ENCODE measurements around the gene PAQR7. TPM values are rescaled to one million over a fixed set of nuclear protein-coding genes. Genes with fewer than 3 reads are reported as not detected.

PAQR7 gene
- total RNA-seq, 1 donor from 2014 or later = 4.6 TPM

- Mint-ChIP-seq H3K4me1 (peaks cover 3% of the 10 kb centered on the region), H3K27me3 (no peaks in the 10 kb centered on the region), H3K4me3 (no peak overlapping the region), H3K9me3 (no peaks in the 10 kb centered on the region), H3K27ac (no peak overlapping the region), H3K36me3 (ENCODE audit: low read depth) (no peaks in the 10 kb centered on the region)
- CTCF ChIA-PET = no interaction called here
- ATAC-seq (ENCODE audit: low read depth) = no peak
- no peak for TF ChIP-seq CTCF (IDR thresholded peaks at IDR 0.05)
- POLR2A ChIA-PET = no interaction called here
- intact Hi-C loops (cut with micrococcal nuclease) = no loop called here
- no peak for DNase-seq
Measured at GRCh38 chr1:25890239-25891034, 14.9 kb upstream of the PAQR7 start.

GRCh38 chr1:25889470-25889869 is 14.0 kb upstream of the PAQR7 start:
- DNase-seq = no peak
- Mint-ChIP-seq H3K27me3 (no peaks in the 10 kb centered on the region), H3K4me3 (no peak overlapping the region), H3K9me3 (no peaks in the 10 kb centered on the region), H3K36me3 (ENCODE audit: low read depth) (no peaks in the 10 kb centered on the region), H3K4me1 (no peaks in the 10 kb centered on the region), H3K27ac (no peak overlapping the region)
- ChIA-PET POLR2A (no interaction called here), CTCF (no interaction called here)
- ATAC-seq (ENCODE audit: low read depth) = no peak
- no peak for TF ChIP-seq CTCF (IDR thresholded peaks at IDR 0.05)
- intact Hi-C loops (cut with micrococcal nuclease) = no loop called here

- intact Hi-C loops (cut with micrococcal nuclease) = no loop called here
- no peaks in the 10 kb centered on the region for H3K9me3 Mint-ChIP-seq
- ChIA-PET CTCF (no interaction called here), POLR2A (no interaction called here)
- no peaks in the 10 kb centered on the region for H3K36me3 Mint-ChIP-seq (ENCODE audit: low read depth)
- no peak overlapping the region for H3K27ac Mint-ChIP-seq
- DNase-seq (no peak), ATAC-seq (ENCODE audit: low read depth) (no peak)
- H3K27me3 Mint-ChIP-seq = no peaks in the 10 kb centered on the region
- TF ChIP-seq CTCF (IDR thresholded peaks at IDR 0.05) = no peak
- no peak overlapping the region for H3K4me3 Mint-ChIP-seq
- H3K4me1 Mint-ChIP-seq = no peaks in the 10 kb centered on the region
Measured at GRCh38 chr1:25888426-25888987, 13.0 kb upstream of the PAQR7 start.

GRCh38 chr1:25885602-25886001 is 10.1 kb upstream of the PAQR7 start:
- intact Hi-C loops (cut with micrococcal nuclease) = no loop called here
- H3K9me3 Mint-ChIP-seq = no peaks in the 10 kb centered on the region
- no peak for TF ChIP-seq CTCF (IDR thresholded peaks at IDR 0.05)
- ChIA-PET POLR2A (no interaction called here), CTCF (no interaction called here)
- no peaks in the 10 kb centered on the region for H3K27me3 Mint-ChIP-seq
- no peaks in the 10 kb centered on the region for H3K4me1 Mint-ChIP-seq
- H3K4me3 Mint-ChIP-seq = no peak overlapping the region
- H3K27ac Mint-ChIP-seq = no peak overlapping the region
- no peaks in the 10 kb centered on the region for H3K36me3 Mint-ChIP-seq (ENCODE audit: low read depth)
- ATAC-seq (ENCODE audit: low read depth) (no peak), DNase-seq (no peak)

GRCh38 chr1:25881266-25881665 is 5.8 kb upstream of the PAQR7 start:
- POLR2A ChIA-PET = no interaction called here
- Mint-ChIP-seq H3K4me3 (no peak overlapping the region), H3K27ac (no peak overlapping the region), H3K36me3 (ENCODE audit: low read depth) (no peaks in the 10 kb centered on the region), H3K27me3 (no peaks in the 10 kb centered on the region), H3K9me3 (no peaks in the 10 kb centered on the region), H3K4me1 (no peaks in the 10 kb centered on the region)
- TF ChIP-seq CTCF (IDR thresholded peaks at IDR 0.05) = no peak
- CTCF ChIA-PET = no interaction called here
- DNase-seq (no peak), ATAC-seq (ENCODE audit: low read depth) (no peak)
- intact Hi-C loops (cut with micrococcal nuclease) = no loop called here
